Endometrium (tissue), 2 donors: ENCODE data around the gene PATJ.
"Not testable (repeated sequence)": the region's sequence is repeated elsewhere in the genome, so short reads cannot be mapped to it uniquely, and the experiment has no call there.

Experiments
- FAIRE-seq: peaks from 2 replicates; lab custom pipeline; 2012; peaks lifted over from hg19 to GRCh38; lab: Jason Lieb, UNC
- donor health status: control.
- donor health status: control.

The PATJ gene

DNA sequence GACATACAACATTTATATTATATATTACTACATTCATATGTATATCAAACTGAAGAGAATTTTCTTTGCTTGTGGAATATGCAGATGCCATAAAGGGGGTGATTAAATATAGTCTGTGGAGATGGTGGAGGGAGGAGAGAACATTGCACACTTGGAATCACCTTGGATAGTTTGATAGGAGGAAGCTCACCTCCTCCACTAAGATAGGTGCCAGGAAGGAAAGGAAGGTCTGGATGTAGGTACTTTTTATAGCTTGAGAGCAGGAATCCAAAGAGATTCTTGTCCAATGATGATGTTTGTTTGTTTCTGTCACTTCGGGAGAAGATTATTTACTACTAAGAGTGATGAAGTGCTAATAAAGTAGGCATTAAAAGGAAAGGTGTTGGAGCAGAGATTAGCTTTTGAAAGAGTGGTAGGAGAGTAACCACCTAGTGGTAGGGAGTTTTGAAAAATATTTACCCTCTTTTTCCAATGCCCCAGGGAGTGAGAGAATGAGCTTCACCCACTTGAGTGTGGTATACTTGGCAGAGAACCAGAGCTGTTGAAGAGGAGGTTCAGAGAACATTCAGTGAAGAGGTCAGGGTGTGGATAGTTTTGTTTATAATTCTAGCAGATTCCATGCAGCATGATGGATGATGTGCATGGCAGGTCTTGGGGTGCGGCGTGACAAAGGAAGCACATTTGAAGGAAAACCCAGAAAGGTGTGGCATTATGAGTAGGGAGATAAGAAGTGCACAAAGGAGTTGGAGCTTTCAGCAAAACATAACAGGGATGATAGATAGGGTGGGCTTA lies 145.0 kb downstream of the PATJ start:
- no peak for FAIRE-seq

DNA sequence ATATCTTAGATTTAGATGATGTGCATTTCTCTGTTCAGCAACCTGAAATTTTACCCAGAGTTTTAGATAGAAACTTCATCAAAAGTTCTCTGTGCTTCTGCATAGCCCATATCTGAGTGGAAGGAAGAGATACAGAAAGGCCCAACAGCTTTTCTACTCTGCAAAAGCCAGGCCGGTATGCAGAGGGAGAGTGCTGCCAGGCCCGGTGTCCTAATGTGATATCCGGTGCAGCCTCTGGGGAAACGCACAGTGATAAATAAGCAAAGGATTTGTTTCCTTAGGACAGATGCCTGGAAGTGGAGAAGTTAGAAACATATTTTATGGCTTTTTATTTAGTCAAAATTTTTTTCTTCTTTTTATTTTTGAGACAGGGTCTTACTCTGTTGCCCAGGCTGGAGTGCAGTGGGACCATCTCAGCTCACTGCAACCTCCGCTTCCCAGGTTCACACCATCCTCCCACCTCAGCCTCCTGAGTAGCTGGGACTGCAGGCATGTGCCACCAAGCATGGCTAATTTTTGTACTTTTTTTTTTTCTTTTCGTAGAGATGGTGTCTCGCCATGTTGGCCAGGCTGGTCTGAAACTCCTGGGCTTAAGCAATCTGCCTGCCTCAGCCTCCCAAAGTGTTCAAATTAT lies 145.8 kb downstream of the PATJ start:
- no peak for FAIRE-seq

DNA sequence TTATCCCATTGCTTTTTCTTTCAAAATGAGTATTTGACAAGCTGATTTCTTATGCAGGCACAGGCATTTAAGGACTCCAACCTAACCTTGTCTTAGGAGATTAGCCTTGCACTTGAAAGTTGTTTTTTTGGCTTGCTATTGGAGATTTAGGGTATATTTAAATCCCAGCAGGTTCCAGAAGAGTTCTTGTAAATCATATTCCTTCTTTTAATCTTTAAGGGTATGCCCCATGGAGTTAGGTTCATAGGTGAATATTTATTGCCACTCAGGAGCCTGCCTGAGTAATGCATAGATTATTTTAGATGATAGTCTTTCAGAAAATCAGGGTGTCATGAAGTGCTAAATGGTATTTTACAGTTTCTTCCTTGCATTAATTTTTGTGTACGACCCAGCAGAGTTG lies 146.5 kb downstream of the PATJ start:
- no peak for FAIRE-seq

DNA sequence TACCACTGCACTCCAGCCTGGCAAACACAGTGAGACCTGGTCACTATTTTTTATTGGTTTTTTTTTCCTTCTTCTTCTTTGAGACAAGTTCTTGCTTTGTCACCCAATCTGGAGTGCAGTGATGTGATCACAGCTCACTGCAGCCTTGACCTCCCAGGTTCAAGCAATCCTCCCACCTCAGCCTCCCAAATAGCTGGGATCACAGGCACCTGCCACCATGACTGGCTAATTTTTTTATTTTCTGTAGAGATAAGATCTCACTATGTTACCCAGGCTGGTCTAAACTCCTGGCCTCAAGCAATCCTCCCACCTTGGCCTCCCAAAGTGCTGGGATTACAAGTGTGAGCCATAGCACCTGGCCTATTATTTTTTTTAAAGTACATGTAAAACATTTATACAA lies 148.2 kb downstream of the PATJ start:
- not testable (repeated sequence) for FAIRE-seq

DNA sequence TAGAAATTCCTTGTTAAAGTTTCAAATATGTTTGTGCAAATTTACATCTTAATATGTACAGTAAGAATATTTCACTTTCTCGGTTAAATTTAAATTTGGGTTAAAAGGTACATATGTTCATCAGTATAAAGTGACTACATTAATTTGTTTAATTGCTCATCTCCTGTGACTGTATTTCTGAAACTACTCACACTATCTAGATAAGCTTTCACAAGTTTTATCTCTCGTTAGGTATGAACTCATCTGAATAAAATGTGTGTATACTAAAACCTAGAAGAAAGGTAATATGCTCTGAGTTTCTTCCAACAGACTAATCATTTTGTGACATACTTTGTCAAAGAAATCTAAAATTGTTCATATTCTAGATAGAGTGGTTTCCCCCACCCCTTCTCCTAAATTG lies 150.7 kb downstream of the PATJ start:
- no peak for FAIRE-seq

DNA sequence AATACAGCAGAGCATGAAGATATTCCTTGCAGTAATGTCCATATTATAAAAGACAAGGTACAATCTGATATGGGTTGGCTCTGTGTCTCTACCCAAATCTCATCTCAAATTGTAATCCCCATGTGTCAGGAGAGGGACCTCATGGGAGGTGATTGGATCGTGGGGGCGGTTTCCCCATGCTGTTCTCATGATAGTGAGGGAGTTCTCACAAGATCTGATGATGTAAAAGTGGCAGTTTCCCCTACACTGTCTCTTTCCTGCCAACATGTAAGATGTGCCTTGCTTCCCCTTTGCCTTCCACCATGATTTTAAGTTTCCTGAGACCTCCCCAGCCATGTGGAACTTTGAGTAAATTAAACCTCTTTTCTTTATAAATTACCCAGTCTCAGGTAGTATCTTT lies 152.0 kb downstream of the PATJ start:
- not testable (repeated sequence) for FAIRE-seq

DNA sequence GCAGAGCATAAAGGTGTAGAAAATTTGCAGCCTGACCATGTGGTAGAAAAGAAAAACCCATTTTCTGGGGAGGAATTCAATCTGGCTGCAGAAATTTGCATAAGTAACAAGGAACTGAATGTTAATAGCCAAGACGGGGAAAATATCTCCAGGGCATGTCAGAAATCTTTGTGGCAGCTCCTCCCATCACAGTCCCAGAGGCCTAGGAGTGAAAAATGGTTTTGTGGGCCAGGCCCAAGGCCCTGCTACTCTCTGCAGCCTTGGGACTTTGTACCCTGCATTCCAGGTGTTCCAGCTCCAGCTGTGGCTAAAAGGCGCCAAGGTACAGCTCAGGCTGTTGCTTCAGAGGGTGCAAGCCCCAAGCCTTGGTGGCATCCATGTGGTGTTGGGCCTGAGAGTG lies 152.9 kb downstream of the PATJ start:
- no peak for FAIRE-seq

DNA sequence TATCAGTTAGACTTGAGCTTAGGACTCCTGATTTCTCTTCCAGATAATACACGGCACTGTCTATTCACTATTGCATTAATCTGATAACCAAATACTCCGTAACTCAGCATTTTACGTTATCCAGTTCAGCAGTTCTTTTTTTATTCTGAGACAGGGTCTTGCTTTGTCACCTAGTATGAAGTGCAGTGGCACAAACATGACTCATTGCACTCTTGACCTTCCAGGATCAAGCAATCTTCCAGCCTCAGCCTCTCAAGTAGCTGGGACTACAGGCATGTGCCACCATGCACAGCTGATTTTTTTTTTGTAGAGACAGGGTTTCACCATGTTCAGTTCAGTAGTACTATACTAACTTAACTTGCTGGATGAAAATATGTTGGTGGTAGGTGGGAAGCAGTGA lies 156.4 kb downstream of the PATJ start:
- FAIRE-seq: no peak

DNA sequence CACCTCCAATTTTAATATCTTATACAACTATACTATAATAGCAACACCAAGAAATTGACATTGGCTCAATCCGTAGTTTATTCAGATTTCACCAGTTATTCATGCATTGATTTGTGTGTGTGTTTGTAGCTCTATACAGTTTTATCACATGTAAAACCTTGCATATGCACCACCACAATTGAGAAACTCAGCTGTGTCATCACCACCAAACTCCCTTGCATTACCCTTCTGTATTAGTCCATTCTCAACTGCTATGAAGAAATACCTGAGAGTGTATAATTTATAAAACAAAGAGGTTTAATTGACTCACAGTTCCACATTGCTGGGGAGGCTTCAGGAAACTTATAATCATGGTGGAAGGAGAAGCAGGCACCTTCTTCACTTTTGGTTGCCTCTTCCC lies 162.1 kb downstream of the PATJ start:
- no peak for FAIRE-seq

DNA sequence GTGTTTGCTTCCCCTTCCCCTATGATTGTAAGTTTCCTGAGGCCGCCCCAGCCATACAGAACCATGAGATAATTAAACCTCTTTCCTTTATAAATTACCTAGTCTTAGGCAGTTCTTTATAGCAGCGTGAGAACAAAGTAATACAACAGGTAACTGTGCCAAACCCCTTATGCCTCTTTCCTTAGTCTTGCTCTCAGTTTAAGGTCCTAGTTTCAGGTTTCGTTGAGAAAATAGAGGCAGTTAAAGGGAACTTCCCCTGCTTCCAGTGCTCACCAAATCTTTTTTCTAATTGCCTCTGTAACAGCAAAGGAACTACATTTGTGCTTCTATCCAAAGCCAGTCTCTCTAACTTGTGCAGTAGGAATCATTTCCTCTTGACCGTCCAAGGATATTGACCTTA lies 164.8 kb downstream of the PATJ start:
- no peak for FAIRE-seq

DNA sequence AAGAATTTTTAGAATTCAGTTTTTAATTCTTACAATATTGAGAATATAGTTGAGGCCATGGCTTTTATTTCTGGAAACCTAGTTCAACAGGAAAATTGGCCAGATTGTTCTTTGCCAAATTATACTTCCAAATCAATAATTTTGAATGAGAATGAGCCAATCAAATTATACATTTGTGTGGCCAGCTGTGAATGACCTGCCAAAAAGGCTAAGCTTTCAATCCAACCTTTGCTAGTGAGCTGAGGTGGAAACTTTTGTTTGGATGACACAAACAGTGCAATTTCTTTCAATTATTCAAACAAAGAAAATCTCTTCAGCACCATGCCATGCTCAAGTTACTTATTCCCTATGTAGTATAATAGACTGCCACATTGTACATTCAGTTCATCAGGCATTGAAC lies 167.8 kb downstream of the PATJ start:
- no peak for FAIRE-seq

DNA sequence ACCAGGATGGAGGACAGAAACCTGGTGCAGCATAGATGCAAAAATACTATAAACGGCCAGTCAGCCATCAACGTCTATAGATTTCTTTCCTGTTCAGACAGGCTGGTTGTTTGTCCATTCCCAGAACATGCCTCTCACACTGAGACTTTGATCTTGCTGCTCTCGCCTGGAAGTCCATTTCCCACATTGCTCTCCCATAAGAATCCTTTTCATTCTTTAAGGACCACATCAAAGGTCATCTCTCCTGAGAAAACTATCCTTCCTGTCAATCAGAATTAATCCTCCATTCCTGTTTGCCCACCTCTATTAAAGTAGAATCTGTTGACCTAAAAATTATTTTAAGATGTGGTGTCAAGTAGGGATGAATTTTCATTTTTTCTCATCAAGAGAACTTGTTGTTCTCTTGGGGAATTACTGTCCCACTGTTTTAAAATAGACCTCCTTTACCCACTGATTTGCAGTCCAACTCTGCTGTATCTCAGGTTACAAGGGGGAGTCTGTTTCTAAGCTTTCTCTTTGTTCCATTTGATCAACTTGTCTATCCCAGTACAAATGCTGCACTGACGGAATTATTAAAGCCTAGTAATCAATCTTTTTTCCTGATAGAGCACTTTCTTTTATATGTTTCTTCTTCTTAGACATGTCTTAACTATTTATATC lies 172.7 kb downstream of the PATJ start:
- no peak for FAIRE-seq

DNA sequence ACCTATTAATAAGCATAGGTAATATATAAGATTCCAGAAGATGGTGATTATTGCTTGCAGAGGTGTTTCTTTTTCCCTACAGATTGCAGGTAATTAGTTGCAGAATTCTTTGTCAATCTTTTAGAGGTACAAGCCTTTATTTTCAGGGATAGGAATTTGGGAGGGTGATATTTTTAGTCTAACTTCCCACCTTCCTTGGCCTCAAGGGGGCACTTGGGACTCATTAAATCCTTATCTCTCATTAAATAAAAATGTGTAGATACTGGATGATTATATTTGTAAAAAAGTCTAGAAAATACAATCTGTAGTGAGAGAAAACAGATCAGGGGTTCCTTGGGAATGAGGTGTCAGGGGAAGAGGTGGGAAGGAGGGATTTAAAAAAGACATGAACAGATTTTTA lies 179.2 kb downstream of the PATJ start:
- FAIRE-seq: no peak

DNA sequence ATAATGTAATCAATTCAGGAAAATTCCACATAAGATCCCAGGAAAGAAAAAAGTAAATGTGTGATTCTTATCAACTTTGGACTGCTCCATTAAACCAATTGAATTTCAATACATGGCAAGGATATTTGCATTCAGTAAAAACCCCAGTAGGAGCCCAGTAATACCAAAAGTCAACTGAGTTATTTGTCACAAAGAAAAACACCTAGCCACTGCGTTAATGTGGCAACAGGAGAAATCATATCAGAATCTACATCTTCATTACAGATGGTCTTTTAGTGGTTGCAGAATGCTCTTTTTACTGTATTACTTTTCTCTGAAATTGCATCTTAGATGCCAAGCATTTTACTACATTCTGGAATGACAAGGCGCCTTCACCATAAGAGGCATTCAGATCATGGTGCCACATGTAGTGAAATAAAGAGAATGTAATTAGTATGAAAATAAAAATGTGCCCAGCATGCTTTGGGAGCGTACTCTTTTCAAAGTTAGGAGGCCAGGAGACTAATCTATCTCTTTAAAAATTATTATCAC lies 180.7 kb downstream of the PATJ start:
- no peak for FAIRE-seq

DNA sequence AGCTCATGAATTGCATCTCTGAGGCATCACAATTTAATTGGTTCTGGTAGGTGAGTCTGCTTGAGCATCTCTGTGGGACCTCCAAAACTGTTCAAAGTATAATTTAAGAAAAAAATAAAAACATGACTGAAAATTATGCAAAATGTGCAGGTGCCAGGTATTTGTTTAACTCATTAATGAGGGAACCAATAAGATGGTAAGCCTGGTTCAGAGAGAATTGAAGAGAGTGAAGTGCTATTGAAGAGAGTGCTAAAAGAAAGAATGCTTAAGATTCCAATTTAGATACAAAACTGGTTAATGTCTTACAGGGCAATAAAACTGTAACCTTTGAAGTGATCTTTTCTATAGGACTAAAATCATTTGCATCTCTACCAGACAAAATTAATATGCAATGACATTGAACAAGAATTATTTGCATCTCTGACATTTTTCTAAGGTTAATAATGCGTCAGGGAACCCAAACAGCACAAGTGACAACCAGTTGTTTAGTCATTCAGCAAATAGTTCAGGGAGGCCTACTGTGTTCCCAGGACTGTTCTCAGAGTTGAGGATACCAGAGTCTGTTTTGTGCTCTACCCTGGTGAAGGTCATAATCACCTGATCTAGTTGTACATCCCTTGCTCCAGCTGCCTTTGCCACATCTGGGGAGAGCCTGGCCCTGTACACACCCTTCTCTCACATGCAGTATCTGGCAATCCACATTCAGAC lies 183.5 kb downstream of the PATJ start:
- no peak for FAIRE-seq

DNA sequence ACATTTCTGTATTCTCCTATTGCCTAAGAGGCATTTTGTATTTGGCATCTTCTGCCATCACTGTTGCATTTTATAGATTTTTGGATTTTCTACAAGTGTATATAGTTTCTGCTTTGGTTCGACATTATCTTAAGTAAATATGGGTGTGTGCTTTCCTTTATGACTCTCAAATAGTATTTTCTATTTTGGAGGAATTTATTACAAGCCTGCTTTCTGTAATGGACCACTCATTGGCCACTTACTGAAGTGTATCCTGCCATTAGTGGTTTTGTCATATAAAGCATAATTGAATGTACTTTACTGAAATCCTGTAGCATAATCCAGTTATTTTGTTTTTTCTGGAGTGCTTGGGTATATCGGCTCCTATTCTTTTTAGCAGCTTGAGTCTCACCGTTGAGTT lies 184.3 kb downstream of the PATJ start:
- no peak for FAIRE-seq

DNA sequence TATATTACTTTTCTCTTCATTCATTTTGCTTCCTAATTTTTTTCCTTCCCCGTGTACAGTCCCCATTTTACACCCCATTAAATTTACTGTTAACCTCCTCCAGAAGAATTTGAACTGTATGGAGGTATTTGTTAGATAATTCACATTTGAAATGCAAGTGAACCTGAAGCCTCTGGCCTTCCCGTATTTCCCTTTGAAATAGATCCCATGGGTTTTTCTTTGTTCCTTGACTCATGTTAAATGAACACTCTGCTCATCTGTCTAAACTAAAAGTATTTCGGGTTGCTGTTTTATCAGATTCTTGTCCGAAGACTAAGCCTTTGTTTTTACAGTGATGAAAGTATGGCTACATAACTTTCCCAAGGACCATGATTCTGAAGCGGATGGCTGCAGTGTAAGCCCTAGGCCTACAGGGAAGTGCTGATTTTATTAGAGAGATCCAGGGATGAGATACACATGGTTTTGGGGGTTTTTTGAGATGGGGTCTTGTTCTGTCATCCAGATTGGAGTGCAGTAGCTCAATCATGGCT lies 187.9 kb downstream of the PATJ start:
- no peak for FAIRE-seq

DNA sequence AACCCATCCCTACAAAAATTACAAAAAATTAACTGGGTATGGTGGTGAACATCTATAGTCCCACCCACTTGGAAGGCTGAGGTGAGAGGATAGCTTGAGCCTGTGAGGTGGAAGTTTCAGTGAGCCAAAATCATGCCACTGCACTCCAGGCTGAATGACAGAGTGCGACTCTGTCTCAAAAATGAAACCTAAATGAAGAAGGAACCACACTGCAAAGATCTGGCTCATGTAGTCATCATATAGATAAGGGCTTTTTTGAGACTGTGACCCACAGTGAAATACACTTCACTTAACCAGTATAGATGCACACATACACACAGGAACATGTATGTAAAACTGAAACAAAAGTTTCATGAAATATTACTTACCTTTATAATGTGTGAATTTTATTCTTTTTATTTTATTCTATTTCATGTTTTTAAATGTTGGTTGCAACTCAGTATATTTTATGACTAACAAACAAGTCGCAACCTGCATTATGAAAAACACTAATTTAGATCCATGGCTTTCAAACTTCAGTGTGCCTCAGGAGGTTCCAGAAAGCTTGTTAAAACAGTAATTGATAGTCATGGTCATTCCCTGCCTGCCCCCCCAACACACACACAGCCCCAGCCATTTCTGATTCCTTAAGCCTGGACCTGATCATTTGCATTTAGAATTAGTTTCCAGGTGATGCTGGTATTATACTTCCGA lies 189.5 kb downstream of the PATJ start:
- FAIRE-seq: no peak

DNA sequence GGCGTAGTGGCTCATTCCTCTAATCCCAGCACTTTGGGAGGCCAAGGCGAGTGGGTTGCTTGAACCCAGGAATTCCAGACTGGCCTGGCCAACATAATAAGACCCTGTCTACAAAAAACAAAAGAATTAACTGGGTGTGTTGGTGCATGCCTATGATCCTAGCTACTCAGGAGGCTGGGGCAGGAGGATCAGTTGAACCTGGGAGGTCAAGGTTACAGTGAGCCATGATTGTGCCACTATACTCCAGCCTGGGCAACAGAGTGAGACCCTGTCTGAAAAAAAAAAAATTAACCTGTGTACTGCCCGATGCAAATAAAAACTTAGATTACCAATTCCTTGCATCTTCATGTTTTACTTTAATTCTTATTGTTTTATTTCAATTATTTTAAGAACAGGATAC lies 193.2 kb downstream of the PATJ start:
- no peak for FAIRE-seq

DNA sequence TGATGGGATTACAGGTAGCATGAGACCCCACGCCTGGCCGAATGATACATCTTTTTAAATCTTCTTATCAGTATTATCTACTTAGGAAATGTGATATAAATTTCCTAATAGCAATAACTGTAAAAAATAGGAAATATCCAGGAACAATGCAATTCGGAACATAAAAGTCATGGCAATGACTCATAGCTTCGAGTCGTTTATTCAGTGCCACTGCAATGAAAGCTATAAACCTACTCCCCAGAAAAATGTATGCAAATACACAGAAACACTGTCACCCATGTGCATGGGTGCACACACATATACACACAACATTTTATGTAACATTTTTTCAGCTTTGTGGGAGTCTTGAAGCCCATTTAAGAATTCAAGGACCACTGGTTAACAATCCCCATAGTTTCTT lies 194.6 kb downstream of the PATJ start:
- FAIRE-seq: no peak

DNA sequence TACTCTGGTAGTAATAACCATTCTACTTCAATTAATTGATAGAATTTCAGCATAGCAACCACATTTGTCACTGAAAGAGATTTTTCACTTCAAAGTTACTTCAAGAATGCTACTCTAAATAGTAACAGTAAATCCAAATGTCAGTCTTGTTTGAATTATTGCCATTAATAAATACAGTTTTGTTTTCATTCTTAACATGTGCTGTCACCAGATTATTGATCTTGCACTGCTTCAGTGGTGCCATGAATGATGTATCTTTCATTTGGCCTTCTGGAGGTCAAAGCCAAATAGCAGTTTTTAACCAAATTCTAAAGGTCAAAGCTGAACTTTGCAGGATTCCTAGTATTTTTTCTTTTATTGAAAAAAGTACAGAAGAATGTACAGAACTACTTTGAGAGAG lies 199.5 kb downstream of the PATJ start:
- FAIRE-seq: no peak

DNA sequence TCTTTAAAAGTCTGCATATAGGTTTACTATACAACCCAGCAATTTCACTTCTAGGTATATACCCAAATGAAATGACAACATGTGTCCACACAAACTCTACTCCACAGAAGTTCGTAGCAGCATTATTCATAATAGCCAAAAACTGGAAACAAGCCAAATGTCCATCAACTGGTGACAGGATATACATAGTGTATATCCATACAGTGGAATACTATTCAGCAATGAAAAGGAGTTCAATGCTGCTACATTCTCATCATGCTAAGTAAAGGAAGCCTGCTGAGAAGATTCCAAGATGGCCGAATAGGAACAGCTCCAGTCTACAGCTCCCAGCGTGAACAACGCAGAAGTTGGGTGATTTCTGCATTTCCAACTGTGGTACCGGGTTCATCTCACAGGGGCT lies 200.6 kb downstream of the PATJ start:
- FAIRE-seq: no peak
